Measurements from ENCODE around the gene GLIS2.

Gene GLIS2

DNA sequence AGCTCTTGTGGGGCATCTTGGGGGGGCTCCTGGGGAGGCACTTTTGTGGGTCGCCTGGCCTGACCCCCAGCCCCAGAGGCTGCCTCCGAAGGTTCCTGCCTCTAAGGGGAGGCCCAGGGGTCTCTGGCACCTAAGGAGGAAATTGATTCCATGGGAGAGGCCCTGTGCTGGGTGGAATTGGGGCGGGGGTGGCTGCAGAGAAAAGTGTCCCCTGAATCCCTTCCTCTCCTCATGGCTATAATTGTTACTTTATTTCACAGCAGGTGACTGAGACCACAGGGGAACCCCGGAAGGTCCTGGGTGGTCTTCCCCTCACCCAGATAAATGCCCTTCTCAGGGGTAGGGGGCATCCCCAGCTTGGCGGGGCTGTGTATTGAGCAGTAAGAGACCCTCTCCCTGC lies 3.1 kb downstream of the GLIS2 start:
- in situ Hi-C loops (cut with HindIII; ENCODE audit: low sequenced_read_pairs): loop anchor here (5.0 to 10.0 kb wide), 2 partner anchors 37 to 444 kb away; no protein-coding TSS in a partner anchor

GRCh38 chr16:4319454-4320421 lies 3.9 kb downstream of the GLIS2 start:
- in situ Hi-C loops (cut with HindIII; ENCODE audit: low sequenced_read_pairs): loop anchor here (5.0 to 10.0 kb wide), 2 partner anchors 37 to 445 kb away; no protein-coding TSS in a partner anchor

GRCh38 chr16:4320571-4321137 lies 4.8 kb downstream of the GLIS2 start:
- in situ Hi-C loops (cut with HindIII; ENCODE audit: low sequenced_read_pairs): no loop called here

GRCh38 chr16:4321286-4322120 lies 5.6 kb downstream of the GLIS2 start:
- in situ Hi-C loops (cut with HindIII; ENCODE audit: low sequenced_read_pairs): no loop called here

DNA sequence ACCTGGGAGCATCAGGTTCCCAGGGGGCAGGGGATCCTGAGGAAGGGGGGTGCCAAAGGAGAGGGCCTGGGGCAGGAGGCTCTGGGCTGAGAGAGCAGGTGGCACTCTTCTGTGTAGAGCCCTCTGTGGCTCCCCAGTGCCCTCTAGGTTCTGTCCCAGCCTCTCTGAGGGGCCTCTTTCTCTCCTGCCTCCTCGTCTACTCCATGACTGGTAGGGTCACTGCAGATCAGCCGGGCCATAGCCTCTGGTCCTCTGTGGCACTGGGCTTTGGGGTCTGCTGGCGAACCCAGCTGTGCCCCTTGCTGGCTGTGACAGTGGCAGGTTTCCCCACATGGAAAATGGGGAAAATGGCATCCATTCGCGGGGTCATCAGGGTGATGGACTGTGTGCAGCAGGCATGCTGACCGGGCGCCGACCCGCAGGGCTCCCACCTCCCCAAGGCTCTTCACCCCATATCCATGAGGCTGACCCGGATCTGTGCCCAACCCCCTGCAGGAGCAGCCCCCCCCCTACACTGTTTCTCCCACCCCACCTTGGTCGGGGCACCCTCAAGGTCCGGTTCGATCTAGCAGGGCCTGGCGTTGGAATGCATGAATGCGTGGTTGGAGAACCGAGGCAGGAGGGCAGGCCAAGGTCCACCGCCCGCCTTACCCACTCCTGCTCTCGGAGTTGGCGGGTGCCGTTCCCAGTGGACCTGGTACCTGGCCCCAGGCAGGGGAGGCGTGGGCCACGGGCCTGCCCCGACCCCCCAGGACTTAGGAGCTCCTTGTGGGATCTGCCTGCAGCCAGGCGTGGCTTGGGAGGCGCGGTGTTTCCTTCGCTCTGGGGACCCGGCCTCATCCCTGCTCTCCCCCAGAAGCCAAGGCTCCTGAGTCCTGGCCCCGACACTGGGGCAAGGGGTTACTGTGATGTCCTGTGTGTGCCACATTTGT lies 6.5 kb downstream of the GLIS2 start:
- in situ Hi-C loops (cut with HindIII; ENCODE audit: low sequenced_read_pairs): no loop called here

- in situ Hi-C loops (cut with HindIII; ENCODE audit: low sequenced_read_pairs): no loop called here
Observed at GRCh38 chr16:4323071-4323844, 7.4 kb downstream of the GLIS2 start.

GRCh38 chr16:4323845-4324488 lies 8.1 kb downstream of the GLIS2 start:
- in situ Hi-C loops (cut with HindIII; ENCODE audit: low sequenced_read_pairs): no loop called here

- in situ Hi-C loops (cut with HindIII; ENCODE audit: low sequenced_read_pairs): no loop called here
Observed at GRCh38 chr16:4324492-4325252, 8.8 kb downstream of the GLIS2 start.

DNA sequence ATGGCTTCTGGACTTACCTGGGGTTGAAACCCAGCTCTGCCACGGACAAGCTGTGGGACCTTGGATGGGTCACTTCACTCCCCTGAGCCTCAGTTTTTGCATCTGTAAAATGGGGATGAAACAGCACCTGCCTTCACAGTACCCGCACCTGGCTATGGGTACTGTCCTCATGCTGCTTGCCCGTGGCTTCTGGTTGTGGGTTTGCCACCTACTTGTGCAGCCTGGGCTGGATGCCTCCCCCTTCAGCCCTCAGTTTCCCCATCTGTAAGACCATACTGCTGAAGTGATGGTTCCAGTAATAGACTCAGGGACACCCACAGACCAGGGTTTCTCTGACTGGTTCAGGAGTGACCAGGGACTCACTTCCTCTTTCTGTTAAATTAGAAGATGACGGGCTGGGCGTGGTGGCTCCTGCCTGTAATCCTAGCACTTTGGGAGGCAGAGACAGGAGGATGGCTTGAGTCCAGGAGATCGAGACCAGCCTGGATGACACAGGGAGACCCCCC lies 9.4 kb downstream of the GLIS2 start:
- in situ Hi-C loops (cut with HindIII; ENCODE audit: low sequenced_read_pairs): no loop called here

DNA sequence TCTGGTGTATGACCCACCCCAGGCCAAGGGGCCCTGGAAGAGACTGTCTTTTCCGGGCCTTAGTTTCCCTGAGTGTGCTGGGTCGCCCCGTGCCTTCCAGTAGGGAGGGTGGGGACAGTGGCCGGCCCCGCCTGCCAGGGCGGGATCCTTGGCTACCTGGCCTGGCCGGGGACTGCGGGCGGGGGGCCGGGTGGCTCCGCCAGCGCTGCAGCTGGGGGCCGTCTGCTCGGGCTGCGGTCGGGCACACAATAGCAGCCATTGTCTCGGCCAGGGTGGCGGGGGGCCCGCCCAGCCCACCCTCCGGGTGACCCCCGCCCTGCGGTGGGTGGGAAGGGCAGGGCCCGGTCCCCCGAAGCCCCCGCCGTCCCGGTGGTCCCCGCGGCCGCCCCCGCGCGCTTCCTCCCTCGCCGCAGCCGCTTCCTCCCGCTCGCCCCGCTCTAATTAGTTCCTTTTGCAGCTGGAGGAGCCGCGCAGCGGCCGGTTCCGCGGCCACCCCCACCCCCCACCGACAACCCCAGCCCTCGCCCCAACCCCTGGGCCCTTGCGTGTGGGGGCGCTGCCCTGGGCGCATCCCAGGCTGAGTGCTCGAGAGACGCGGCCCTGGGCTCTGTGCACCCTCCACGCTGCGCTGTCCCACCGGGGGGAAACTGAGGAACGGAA lies 11.6 kb downstream of the GLIS2 start:
- in situ Hi-C loops (cut with HindIII; ENCODE audit: low sequenced_read_pairs): no loop called here

DNA sequence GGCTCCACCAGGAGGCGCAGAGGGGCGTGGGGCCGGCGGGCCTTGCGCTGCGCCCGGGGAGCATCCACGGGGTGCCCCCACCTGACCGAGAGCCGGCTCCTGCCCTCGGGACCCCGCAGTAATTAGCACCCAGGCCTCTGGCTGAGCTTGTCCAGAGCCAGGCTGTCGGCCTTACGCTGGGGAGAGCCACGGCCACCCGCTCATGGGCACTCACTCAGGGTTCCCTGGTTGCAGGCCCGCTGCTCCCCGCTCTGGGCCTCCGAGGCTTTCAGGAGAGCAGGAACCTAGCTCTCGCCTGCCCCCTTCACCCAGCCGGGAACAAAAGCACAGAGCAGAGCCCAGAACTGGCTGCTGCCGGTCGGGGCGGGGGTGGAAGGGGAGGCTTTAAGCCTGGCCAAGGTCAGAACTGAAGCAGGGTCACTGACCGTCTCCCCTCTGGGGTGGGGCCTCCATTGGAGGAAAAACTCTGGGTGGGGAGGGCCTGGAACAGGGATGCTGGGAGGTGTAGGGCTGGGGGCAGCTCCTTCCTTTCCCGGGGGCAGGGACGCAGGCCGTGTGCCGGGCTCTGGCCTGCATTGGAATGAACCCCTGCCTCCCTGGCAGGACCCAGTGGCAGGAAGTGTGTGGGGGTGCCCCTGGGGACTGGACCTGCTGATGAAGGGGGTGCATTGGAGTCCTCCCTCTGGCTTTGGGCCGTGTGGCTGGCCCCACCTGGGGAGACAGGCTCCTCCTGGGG lies 12.3 kb downstream of the GLIS2 start:
- in situ Hi-C loops (cut with HindIII; ENCODE audit: low sequenced_read_pairs): no loop called here

- in situ Hi-C loops (cut with HindIII; ENCODE audit: low sequenced_read_pairs): no loop called here
Observed at GRCh38 chr16:4328782-4329775, 13.2 kb downstream of the GLIS2 start.

DNA sequence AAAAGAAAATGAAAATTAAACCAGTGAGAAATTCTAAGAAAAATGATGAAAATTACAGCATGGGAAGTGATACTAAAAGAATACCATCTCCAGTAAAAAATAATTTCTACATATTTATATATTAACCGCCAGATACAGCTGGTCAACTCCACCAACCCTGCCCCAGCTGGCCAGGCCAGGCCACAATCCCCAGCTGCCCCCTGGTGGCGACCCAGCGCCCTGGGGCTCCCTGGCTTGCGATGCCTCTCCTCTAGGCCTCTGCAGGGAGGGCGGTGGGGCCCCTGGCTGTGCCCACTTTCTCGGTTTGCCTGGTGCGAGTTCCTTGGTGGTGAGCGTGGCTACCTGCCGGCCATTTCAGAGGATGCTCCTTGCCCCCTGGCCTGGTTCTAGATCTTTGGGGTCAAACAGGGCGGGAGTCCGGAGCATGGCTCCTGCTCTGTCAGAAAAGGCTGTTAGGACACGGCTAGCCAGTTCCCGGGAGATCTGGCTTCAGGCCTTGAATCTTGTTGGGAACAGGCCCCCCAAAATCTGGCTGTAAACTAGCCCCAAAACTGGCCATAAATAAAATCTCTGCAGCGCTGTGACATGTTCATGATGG lies 14.5 kb downstream of the GLIS2 start:
- in situ Hi-C loops (cut with HindIII; ENCODE audit: low sequenced_read_pairs): no loop called here

- in situ Hi-C loops (cut with HindIII; ENCODE audit: low sequenced_read_pairs): no loop called here
Observed at GRCh38 chr16:4332083-4332482, 16.2 kb downstream of the GLIS2 start.

DNA sequence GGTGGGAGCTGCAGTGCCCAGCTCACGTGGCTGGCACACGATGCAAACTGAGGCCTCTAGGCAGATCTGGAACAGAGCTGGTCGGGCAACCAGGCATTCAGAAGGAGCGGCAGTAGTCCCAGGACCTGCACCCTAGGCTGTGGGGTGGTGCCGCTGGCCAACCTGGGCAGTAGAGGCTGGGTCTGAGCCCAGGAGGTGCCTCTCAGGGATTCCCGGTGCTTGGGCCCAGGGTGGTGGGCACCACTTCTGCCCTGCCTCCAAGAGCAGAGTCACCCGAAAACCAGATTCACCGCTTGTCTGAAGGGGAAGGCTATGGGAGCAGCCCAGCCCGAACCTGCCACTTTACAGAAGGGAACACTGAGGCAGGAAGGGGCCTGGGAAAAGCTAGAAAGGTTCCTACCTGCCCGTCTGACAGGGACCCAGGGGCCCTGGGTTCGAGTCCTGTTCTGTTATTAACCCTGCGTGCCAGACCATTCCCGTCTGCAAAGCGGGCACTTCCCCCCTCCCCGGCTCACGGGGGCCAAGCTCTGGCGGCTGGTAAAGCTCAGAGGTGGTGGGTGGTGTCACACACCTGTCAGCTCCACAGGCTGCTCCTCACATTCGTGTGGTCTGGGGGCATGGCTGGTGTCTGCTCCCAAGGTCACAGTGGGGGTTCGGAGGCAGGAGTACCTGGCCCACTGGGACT lies 16.9 kb downstream of the GLIS2 start:
- in situ Hi-C loops (cut with HindIII; ENCODE audit: low sequenced_read_pairs): no loop called here
